ENCODE measurements around the gene GBX1. TPM values are rescaled to one million over a fixed set of nuclear protein-coding genes. Genes with fewer than 3 reads are reported as not detected.

The GBX1 gene
- total and polyA plus RNA-seq, 4 donors: not detected

DNA sequence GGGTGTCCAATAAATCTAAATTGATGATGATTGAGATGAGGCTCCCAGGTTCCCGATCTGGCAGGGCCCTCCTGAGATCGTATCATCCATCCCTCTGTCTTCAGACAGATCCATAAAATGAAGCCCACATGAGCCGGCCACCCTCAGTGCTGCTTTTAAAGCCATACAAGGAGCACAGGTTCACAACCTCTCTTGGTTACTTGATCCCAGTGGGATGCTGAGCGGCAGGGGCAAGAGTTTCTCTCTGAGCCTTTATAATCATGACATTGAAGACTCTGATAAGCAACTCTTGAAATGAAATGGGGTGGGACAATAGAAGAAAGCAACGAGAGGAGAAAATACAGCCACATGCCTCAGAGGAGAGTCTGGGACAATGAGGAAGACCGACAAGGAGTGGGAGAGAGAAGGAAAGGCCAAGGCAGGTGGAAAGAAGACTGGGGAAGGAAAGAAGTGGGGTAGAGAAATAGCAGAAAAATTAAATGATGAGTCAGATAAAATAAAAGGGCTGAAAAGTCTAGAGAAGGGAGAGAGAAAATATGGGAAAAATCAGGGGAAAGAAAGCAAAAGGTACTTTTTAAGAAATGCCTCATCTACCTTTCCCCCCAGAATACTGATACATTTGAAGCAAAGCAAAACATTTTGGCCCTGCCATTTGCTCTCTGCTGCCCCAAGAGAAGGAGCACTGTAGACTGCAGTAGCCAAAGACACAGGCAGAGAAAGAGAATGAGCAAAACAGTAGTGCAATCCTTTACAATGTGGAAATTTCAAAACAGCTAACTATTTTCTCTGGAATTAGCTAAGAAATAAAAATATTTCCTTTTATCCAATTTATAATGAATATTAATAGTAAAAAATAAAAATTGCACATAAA is 14.6 kb downstream of the GBX1 start:
- Histone ChIP-seq H3K9ac (ENCODE audit: insufficient read depth in 1 of 2, low read length in 2 of 2) (no peak overlapping the region), H3K4me3 (no peak overlapping the region), H3K9me3 (ENCODE audit: control insufficient read depth in 4 of 4, insufficient read depth in 3 of 4, low read length in 3 of 4) (no peaks in the 10 kb centered on the region), H3K4me1 (ENCODE audit: control insufficient read depth in 5 of 5, insufficient read depth in 5 of 5, low read length in 5 of 5) (no peaks in the 10 kb centered on the region), H3K27me3 (ENCODE audit: control insufficient read depth in 3 of 3, insufficient read depth in 3 of 3, low read length in 2 of 3) (peaks cover 0 to 18% (median 15%) of the 10 kb centered on the region in 3 donors), H3K36me3 (ENCODE audit: control insufficient read depth in 4 of 4, insufficient read depth in 4 of 4, low read length in 4 of 4) (no peaks in the 10 kb centered on the region), H3K27ac (ENCODE audit: low read depth in 1 of 2, low read length in 1 of 2) (no peak overlapping the region)
- 54 to 67% methylated on average over 6 of the region's 6 CpGs for WGBS, 2 donors
- TF ChIP-seq, protein P1, sequence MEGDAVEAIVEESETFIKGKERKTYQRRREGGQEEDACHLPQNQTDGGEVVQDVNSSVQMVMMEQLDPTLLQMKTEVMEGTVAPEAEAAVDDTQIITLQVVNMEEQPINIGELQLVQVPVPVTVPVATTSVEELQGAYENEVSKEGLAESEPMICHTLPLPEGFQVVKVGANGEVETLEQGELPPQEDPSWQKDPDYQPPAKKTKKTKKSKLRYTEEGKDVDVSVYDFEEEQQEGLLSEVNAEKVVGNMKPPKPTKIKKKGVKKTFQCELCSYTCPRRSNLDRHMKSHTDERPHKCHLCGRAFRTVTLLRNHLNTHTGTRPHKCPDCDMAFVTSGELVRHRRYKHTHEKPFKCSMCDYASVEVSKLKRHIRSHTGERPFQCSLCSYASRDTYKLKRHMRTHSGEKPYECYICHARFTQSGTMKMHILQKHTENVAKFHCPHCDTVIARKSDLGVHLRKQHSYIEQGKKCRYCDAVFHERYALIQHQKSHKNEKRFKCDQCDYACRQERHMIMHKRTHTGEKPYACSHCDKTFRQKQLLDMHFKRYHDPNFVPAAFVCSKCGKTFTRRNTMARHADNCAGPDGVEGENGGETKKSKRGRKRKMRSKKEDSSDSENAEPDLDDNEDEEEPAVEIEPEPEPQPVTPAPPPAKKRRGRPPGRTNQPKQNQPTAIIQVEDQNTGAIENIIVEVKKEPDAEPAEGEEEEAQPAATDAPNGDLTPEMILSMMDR (IDR thresholded peaks at IDR 0.05; ENCODE audit: control extremely low read depth, extremely low read depth): no peak
- DNase-seq (no peak), ATAC-seq (ENCODE audit: insufficient read depth, low FRiP score) (no peak)

DNA sequence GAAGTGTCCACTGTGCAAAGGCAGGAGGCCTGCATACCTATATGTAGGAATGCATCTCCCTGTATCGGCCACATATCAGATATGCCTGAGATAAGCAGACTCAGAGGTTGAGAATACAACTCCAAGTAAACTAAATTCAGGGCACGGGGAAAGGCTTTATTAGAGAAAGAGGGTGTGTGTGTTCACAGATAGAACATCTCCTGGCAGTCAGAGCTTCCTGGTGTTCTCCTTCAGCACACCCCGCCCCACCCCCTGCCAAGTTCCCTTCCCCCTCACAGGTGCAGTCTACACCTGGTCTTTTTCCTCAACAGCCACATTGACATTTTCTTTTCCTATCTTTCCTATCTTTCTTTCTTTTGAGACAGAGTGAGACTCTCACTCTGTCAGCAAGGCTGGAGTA is 17.1 kb downstream of the GBX1 start:
- Histone ChIP-seq H3K27ac (ENCODE audit: low read depth in 1 of 2, low read length in 1 of 2) (no peak overlapping the region), H3K4me3 (no peak overlapping the region), H3K4me1 (ENCODE audit: control insufficient read depth in 5 of 5, insufficient read depth in 5 of 5, low read length in 5 of 5) (no peaks in the 10 kb centered on the region), H3K9ac (ENCODE audit: insufficient read depth in 1 of 2, low read length in 2 of 2) (no peak overlapping the region), H3K36me3 (ENCODE audit: control insufficient read depth in 4 of 4, insufficient read depth in 4 of 4, low read length in 4 of 4) (peaks cover 0 to 2% (median 0%) of the 10 kb centered on the region in 4 donors), H3K9me3 (ENCODE audit: control insufficient read depth in 4 of 4, insufficient read depth in 3 of 4, low read length in 3 of 4) (no peaks in the 10 kb centered on the region), H3K27me3 (ENCODE audit: control insufficient read depth in 3 of 3, insufficient read depth in 3 of 3, low read length in 2 of 3) (peaks cover 0 to 18% (median 10%) of the 10 kb centered on the region in 3 donors)
- TF ChIP-seq, protein P1 (IDR thresholded peaks at IDR 0.05; ENCODE audit: control extremely low read depth, extremely low read depth): no peak
- 78 to 79% methylated on average over 3 of the region's 3 CpGs for WGBS, 2 donors
- DNase-seq (no peak), ATAC-seq (ENCODE audit: insufficient read depth, low FRiP score) (no peak)

DNA sequence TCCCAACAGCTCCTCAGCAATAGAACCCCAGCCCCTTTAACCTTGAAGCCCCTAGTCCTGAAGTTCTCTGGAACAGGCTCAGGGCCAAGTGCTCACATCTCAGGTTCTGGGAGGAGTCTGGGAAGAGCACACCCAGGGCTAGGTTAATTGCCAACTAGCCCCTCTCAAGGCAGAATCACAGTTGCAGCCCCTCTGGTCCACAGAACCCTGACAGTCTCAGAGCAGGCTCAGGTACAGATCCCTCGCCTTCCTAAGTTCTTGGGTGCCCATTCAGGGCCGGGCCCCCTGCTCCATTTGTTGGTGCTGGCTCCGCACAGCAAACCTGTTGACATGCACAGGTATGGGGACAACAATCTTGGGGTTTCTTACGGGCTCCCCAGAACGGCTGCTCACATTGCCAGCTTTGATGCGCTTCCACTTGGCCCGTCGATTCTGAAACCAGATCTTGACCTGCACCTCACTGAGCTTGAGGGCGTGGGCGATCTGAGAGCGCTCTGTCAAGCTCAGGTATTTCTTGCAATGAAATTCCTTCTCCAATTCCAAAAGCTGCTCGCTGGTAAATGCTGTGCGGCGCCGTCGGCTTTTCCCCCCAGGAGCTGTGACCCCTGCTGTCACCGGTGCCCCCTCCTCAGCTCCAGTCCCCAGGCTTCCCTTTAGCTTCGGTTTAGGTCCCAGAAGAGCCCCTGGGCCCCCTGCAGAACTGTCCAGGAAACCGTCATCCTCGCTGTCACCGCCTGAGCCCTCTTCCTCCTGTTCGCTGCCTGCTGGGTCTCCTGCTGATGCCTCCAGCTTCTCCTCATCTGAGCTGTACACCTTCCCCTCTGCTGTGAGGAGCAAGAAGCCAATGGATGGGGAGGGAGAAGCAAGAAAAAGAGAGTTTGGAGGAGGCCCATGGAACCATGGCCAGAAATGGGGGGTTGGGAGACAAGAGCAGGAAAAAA is 18.9 kb downstream of the GBX1 start:
- H3K4me3 ChIP-seq: no peak overlapping the region
- 52 to 62% methylated on average over 22 of the region's 22 CpGs for WGBS, 2 donors
- H3K4me1 ChIP-seq (ENCODE audit: control insufficient read depth in 5 of 5, insufficient read depth in 5 of 5, low read length in 5 of 5): no peaks in the 10 kb centered on the region
- peaks cover 0 to 13% (median 10%) of the 10 kb centered on the region in 3 donors for H3K27me3 ChIP-seq (ENCODE audit: control insufficient read depth in 3 of 3, insufficient read depth in 3 of 3, low read length in 2 of 3)
- no peak for ATAC-seq (ENCODE audit: insufficient read depth, low FRiP score)
- no peak for DNase-seq
- H3K27ac ChIP-seq (ENCODE audit: low read depth in 1 of 2, low read length in 1 of 2): no peak overlapping the region
- H3K9ac ChIP-seq (ENCODE audit: insufficient read depth in 1 of 2, low read length in 2 of 2): no peak overlapping the region
- H3K9me3 ChIP-seq (ENCODE audit: control insufficient read depth in 4 of 4, insufficient read depth in 3 of 4, low read length in 3 of 4): no peaks in the 10 kb centered on the region
- peaks cover 5 to 11% (median 9%) of the 10 kb centered on the region in 4 donors for H3K36me3 ChIP-seq (ENCODE audit: control insufficient read depth in 4 of 4, insufficient read depth in 4 of 4, low read length in 4 of 4)
- TF ChIP-seq, protein P1 (IDR thresholded peaks at IDR 0.05; ENCODE audit: control extremely low read depth, extremely low read depth): no peak
